Activated CD4-positive, alpha-beta memory T cell treated with anti-CD3 and anti-CD28 coated beads for 36 hours (primary cell): ENCODE data around the gene SDC4. TPM values are rescaled to one million over a fixed set of nuclear protein-coding genes. Genes with fewer than 3 reads are reported as not detected.

Source experiments
- CTCF ChIA-PET: fragments of 350-600 bp; sonication (Branson Sonifier 250); formaldehyde crosslinking; loops from one replicate; lab custom pipeline; 2021; ENCODE audit warnings: antibody characterized with exemption, inconsistent platforms; lab: Charles Lee
- POLR2A ChIA-PET: fragments of 350-600 bp; sonication (Branson Sonifier 250); formaldehyde crosslinking; loops from one replicate; lab custom pipeline; 2021; ENCODE audit warnings: antibody characterized with exemption; lab: Charles Lee
- DNase-seq: peaks from one replicate; pipeline ENCODE4 v3.0.0-alpha.2; 2020
- H3K27ac Mint-ChIP-seq: one replicate; pipeline ENCODE4 v1.8.0; 2021; ENCODE audit warnings: mixed read lengths
- H3K27me3 Mint-ChIP-seq: one replicate; pipeline ENCODE4 v1.8.0; 2021; ENCODE audit warnings: mixed read lengths
- H3K36me3 Mint-ChIP-seq: one replicate; pipeline ENCODE4 v1.8.0; 2021; ENCODE audit warnings: mixed read lengths
- H3K4me1 Mint-ChIP-seq: one replicate; pipeline ENCODE4 v1.8.0; 2021; ENCODE audit warnings: low read depth, mixed read lengths
- H3K4me3 Mint-ChIP-seq: one replicate; pipeline ENCODE4 v1.8.0; 2021; ENCODE audit warnings: mild to moderate bottlenecking, mixed read lengths
- H3K9me3 Mint-ChIP-seq: one replicate; pipeline ENCODE4 v1.8.0; 2021; ENCODE audit warnings: mixed read lengths
- intact Hi-C: fragments of 100-400 bp; cut with micrococcal nuclease; formaldehyde crosslinking; loops from one replicate; pipeline ENCODE4 v1.15.1; 2023
- total RNA-seq, 2 experiments: library from RNA; stranded (reverse); gene quantifications; one replicate each; pipeline ENCODE4 v1.2.3, GENCODE V29; 2021

The SDC4 gene
- total RNA-seq, 2 experiments from 2014 or later, result 67.8 to 69.8 TPM

GRCh38 chr20:45330476-45330875 lies 17.7 kb downstream of the SDC4 start:
- Mint-ChIP-seq H3K9me3 (no peaks in the 10 kb centered on the region), H3K27ac (no peak overlapping the region), H3K27me3 (no peaks in the 10 kb centered on the region), H3K36me3 (peaks cover 26% of the 10 kb centered on the region), H3K4me3 (no peak overlapping the region), H3K4me1 (no peaks in the 10 kb centered on the region)
- CTCF ChIA-PET, result no interaction called here
- no peak for DNase-seq
- POLR2A ChIA-PET, result no interaction called here
- intact Hi-C loops, result no loop called here

DNA sequence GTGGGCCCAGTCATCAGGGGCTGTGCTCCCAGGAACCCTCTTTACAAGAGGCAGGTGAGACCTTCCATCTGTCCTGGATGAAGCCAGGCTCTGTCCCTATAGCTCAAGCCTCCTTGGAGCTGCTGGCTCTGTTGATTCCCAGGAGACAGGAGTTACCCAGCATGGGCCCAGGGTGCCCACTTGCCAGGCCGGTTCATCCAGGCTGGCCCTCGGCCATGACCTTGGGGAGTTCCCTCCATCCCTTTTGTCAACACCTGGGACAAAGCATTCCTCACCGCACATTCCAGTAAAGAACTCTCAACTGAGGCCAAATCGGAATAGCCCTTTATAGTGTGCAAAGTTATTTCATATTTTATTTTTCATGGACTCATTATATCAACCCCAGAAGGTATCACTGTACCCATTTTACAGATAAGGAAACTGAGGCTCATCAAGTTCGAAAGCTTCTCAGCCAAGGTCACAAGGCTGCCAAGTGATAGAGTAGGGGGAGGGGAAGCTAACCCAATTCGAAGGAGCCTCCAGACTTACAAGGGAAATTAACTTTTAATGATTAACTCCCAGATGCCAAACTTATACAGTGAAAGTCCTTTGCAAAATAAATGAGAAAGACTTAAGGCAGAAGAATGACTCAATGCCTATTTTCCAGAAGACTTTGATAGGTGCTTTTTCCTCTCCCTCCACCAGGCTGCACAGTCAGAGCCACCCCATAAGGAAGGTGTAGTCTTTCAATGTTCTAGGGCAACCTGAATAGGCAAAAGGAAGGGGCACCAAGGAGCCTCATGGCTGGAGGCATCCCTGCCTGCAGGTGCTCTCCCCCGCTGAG lies 18.5 kb downstream of the SDC4 start:
- Mint-ChIP-seq H3K27me3 (no peaks in the 10 kb centered on the region), H3K27ac (no peak overlapping the region), H3K36me3 (peaks cover 26% of the 10 kb centered on the region), H3K4me3 (no peak overlapping the region), H3K4me1 (no peaks in the 10 kb centered on the region), H3K9me3 (no peaks in the 10 kb centered on the region)
- intact Hi-C loops, result no loop called here
- POLR2A ChIA-PET, result no interaction called here
- CTCF ChIA-PET, result interaction anchor here (0.6 kb wide), 1 partner anchor 36 kb away, joined by 3 read pairs; no protein-coding TSS in a partner anchor
- DNase-seq, result no peak

DNA sequence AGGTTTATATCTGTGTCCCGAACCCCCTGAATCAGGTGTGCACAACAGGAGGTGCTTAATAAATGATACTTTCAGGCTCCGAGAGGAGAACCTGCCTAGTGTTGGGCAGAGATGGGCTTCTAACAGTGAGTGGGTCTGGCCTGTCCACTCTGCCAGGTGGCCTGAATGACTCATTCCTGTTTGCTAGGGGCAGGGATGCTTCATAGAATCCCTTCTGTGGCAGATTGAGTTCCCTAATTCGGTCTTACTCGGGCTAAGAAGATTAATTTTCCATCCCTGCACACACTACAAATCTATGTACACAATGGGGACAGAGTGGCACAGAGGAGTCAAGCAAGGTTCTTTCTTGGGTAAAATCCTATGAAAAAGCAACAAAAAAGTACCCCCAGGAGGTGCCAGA lies 19.8 kb downstream of the SDC4 start:
- Mint-ChIP-seq H3K4me1 (no peaks in the 10 kb centered on the region), H3K9me3 (no peaks in the 10 kb centered on the region), H3K27me3 (no peaks in the 10 kb centered on the region), H3K4me3 (no peak overlapping the region), H3K27ac (no peak overlapping the region), H3K36me3 (peaks cover 26% of the 10 kb centered on the region)
- ChIA-PET CTCF (interaction anchor here (1.4 kb wide), 1 partner anchor 10 kb away, joined by 5 read pairs; no protein-coding TSS in a partner anchor), POLR2A (no interaction called here)
- intact Hi-C loops, result no loop called here
- no peak for DNase-seq

- peaks cover 17% of the 10 kb centered on the region for H3K36me3 Mint-ChIP-seq
- H3K4me1 Mint-ChIP-seq, result peaks cover 9% of the 10 kb centered on the region
- no peak overlapping the region for H3K27ac Mint-ChIP-seq
- ChIA-PET CTCF (interaction anchor here (1.9 kb wide), 1 partner anchor 111 kb away, joined by 9 read pairs; no protein-coding TSS in a partner anchor), POLR2A (interaction anchor here (0.7 kb wide), 1 partner anchor 16 kb away, joined by 4 read pairs; no protein-coding TSS in a partner anchor)
- DNase-seq, result no peak
- H3K27me3 Mint-ChIP-seq, result no peaks in the 10 kb centered on the region
- H3K9me3 Mint-ChIP-seq, result no peaks in the 10 kb centered on the region
- no peak overlapping the region for H3K4me3 Mint-ChIP-seq
- intact Hi-C loops, result no loop called here
Observed at GRCh38 chr20:45325371-45325770, 22.9 kb downstream of the SDC4 start.

- H3K27ac Mint-ChIP-seq, result no peak overlapping the region
- CTCF ChIA-PET, result interaction anchor here (1.0 to 8.8 kb wide), 5 partner anchors 30 to 447 kb away, joined by 3 to 133 read pairs (median 3); partner anchors contain the start of genes PIGT and SYS1
- no peaks in the 10 kb centered on the region for H3K27me3 Mint-ChIP-seq
- peaks cover 11% of the 10 kb centered on the region for H3K36me3 Mint-ChIP-seq
- POLR2A ChIA-PET, result no interaction called here
- no peak overlapping the region for H3K4me3 Mint-ChIP-seq
- H3K9me3 Mint-ChIP-seq, result no peaks in the 10 kb centered on the region
- peaks cover 19% of the 10 kb centered on the region for H3K4me1 Mint-ChIP-seq
- no peak for DNase-seq
- intact Hi-C loops, result no loop called here
Observed at GRCh38 chr20:45323731-45324130, 24.5 kb downstream of the SDC4 start.

DNA sequence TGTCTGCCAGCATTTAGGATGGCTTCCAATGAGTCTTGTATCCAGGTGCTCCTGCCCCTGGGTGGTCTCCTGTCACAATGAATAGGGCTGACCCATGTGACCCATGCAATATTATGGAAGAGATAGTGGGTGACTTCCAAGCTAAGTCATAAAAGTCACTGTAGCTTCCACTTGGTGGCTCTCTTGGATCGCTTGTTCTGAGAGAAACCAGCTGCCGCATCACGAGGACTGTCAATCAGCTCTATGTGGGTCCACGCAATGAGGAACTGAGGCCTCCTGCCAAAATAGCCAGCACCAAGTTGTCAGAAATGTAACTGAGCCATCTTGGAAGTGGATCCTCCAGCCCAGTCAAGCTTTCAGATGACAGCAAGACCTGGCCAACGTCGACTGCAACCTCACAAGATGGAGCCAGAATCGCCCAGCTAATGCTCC lies 25.3 kb downstream of the SDC4 start:
- H3K27me3 Mint-ChIP-seq, result no peaks in the 10 kb centered on the region
- intact Hi-C loops, result no loop called here
- DNase-seq, result no peak
- no peak overlapping the region for H3K4me3 Mint-ChIP-seq
- H3K27ac Mint-ChIP-seq, result no peak overlapping the region
- ChIA-PET CTCF (interaction anchor here (0.7 to 8.8 kb wide), 8 partner anchors 12 to 448 kb away, joined by 3 to 133 read pairs (median 3); partner anchors contain the start of genes PIGT and SYS1), POLR2A (interaction anchor here (0.5 kb wide), 1 partner anchor 120 kb away, joined by 5 read pairs; no protein-coding TSS in a partner anchor)
- no peaks in the 10 kb centered on the region for H3K9me3 Mint-ChIP-seq
- peaks cover 26% of the 10 kb centered on the region for H3K4me1 Mint-ChIP-seq
- H3K36me3 Mint-ChIP-seq, result peaks cover 5% of the 10 kb centered on the region

GRCh38 chr20:45320948-45321595 lies 27.2 kb downstream of the SDC4 start:
- Mint-ChIP-seq H3K36me3 (no peaks in the 10 kb centered on the region), H3K4me1 (peaks cover 30% of the 10 kb centered on the region), H3K27ac (no peak overlapping the region), H3K9me3 (no peaks in the 10 kb centered on the region), H3K27me3 (peaks cover 5% of the 10 kb centered on the region), H3K4me3 (no peak overlapping the region)
- CTCF ChIA-PET, result interaction anchor here (1.0 to 8.8 kb wide), 10 partner anchors 9 to 449 kb away, joined by 3 to 133 read pairs (median 23); partner anchors contain the start of gene SYS1
- peak; percentile 33 for DNase-seq
- intact Hi-C loops, result no loop called here
- POLR2A ChIA-PET, result no interaction called here

DNA sequence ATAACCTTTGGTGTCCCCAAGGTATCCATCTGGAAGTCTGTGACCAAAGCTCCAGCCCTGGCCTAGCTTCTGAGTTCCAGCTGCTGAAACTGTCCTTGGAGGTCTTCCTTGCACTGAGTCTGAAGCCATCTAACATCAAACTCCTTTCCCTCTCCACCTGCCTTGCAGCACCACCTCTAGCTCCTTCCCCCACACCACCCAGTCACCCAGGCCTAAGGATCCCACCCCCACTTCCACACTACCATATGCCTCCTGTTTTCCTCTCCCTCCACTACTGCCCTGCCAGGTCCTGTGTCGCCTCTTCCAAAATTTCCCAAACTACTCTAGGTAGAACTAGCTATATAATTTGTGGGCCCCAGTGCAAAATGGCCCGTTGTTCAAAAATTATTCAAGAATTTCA lies 29.3 kb downstream of the SDC4 start:
- no peak for DNase-seq
- POLR2A ChIA-PET, result interaction anchor here (0.7 to 1.1 kb wide), 3 partner anchors 17 to 118 kb away, joined by 3 read pairs; no protein-coding TSS in a partner anchor
- Mint-ChIP-seq H3K36me3 (no peaks in the 10 kb centered on the region), H3K27me3 (peaks cover 13% of the 10 kb centered on the region), H3K4me3 (no peak overlapping the region), H3K9me3 (no peaks in the 10 kb centered on the region), H3K4me1 (peaks cover 30% of the 10 kb centered on the region), H3K27ac (peak overlapping the region; percentile 70)
- intact Hi-C loops, result loop anchor here (1.0 to 5.0 kb wide), 5 partner anchors 28 to 453 kb away; partner anchors contain the start of gene SYS1
- CTCF ChIA-PET, result interaction anchor here (0.6 to 8.8 kb wide), 21 partner anchors 9 to 452 kb away, joined by 3 to 133 read pairs (median 7); partner anchors contain the start of gene SYS1

GRCh38 chr20:45318386-45318939 lies 29.8 kb downstream of the SDC4 start:
- Mint-ChIP-seq H3K4me1 (peaks cover 30% of the 10 kb centered on the region), H3K4me3 (no peak overlapping the region), H3K27me3 (peaks cover 15% of the 10 kb centered on the region), H3K27ac (peak overlapping the region; percentile 16), H3K36me3 (no peaks in the 10 kb centered on the region), H3K9me3 (no peaks in the 10 kb centered on the region)
- ChIA-PET CTCF (interaction anchor here (0.6 to 8.8 kb wide), 18 partner anchors 9 to 452 kb away, joined by 3 to 133 read pairs (median 10); partner anchors contain the start of gene SYS1), POLR2A (interaction anchor here (0.7 to 1.1 kb wide), 4 partner anchors 15 to 119 kb away, joined by 3 read pairs; no protein-coding TSS in a partner anchor)
- intact Hi-C loops, result loop anchor here (2.0 to 5.0 kb wide), 3 partner anchors 28 to 454 kb away; partner anchors contain the start of gene SYS1
- DNase-seq, result peak; percentile 39

DNA sequence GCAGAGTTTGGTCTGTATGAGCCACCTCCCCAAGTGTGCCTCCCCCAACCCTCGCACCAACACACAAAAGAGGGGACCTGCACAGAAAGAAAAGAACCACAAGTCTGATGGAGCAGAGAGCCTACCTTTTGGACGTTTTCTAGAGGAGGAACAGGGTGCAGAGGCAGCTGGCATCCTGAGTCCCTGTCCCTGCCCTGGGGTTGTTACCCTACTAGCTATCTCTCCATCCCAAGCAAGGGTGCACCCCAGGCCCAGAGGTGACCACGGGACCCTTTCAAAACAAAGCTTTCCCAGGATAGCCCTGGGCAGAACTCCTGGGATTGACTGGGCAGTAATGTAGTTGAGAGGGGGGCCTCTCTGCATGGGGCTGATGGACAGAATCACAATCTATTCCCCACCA lies 30.4 kb downstream of the SDC4 start:
- H3K36me3 Mint-ChIP-seq, result no peaks in the 10 kb centered on the region
- intact Hi-C loops, result loop anchor here (2.0 to 5.0 kb wide), 3 partner anchors 29 to 454 kb away; partner anchors contain the start of gene SYS1
- CTCF ChIA-PET, result interaction anchor here (0.6 to 8.8 kb wide), 12 partner anchors 10 to 453 kb away, joined by 3 to 133 read pairs (median 10); no protein-coding TSS in a partner anchor
- DNase-seq, result no peak
- H3K27me3 Mint-ChIP-seq, result peaks cover 15% of the 10 kb centered on the region
- peaks cover 30% of the 10 kb centered on the region for H3K4me1 Mint-ChIP-seq
- H3K4me3 Mint-ChIP-seq, result no peak overlapping the region
- no peaks in the 10 kb centered on the region for H3K9me3 Mint-ChIP-seq
- POLR2A ChIA-PET, result no interaction called here
- H3K27ac Mint-ChIP-seq, result no peak overlapping the region
